Measurements from ENCODE around the gene GGN.

- TF ChIP-seq CTCF (IDR thresholded peaks at IDR 0.05) (no peak), NFIC (IDR thresholded peaks at IDR 0.05; ENCODE audit: borderline replicate concordance) (no peak), JUND (IDR thresholded peaks at IDR 0.05) (no peak), EZH2phosphoT487 (IDR thresholded peaks at IDR 0.05; ENCODE audit: borderline replicate concordance, low read depth) (no peak), NRF1 (IDR thresholded peaks at IDR 0.05; ENCODE audit: low read depth, low read length) (no peak), REST (IDR thresholded peaks at IDR 0.05; ENCODE audit: low read depth, low read length) (no peak), TCF12 (IDR thresholded peaks at IDR 0.05) (no peak), POLR2AphosphoS5 (IDR thresholded peaks at IDR 0.05; ENCODE audit: low read depth, low read length) (no peak), RAD21 (IDR thresholded peaks at IDR 0.05; ENCODE audit: low read length) (no peak)
These were observed 17.4 kb upstream of the GGN start for GRCh38 chr19:38405276-38405675.

Data from SK-N-SH (cell line).